ENCODE results near the gene ANGPTL8. TPM values are rescaled to one million over a fixed set of nuclear protein-coding genes. Genes with fewer than 3 reads are reported as not detected.

Gene ANGPTL8
- total and polyA plus RNA-seq, 2 of the 4 experiments (the other 2 are of a cell fraction): not detected

- Histone ChIP-seq H2BK5ac (ENCODE audit: low read depth, low read length, poor library complexity, severe bottlenecking) (no peak overlapping the region), H2AFZ (replicated peaks; ENCODE audit: low read length, poor library complexity) (no peak overlapping the region), H2BK20ac (ENCODE audit: low read depth, low read length) (no peak overlapping the region), H3K18ac (ENCODE audit: low read depth, low read length) (no peak overlapping the region), H3K4me2 (ENCODE audit: low read depth, low read length) (no peak overlapping the region), H2AK9ac (replicated peaks; ENCODE audit: low read depth, low read length, poor library complexity) (no peak overlapping the region), H3K56ac (ENCODE audit: extremely low read depth, insufficient read depth, low read length) (no peak overlapping the region), H3K9me3 (ENCODE audit: control insufficient read depth, insufficient read depth, low read length) (no peaks in the 10 kb centered on the region), H3K27me3 (ENCODE audit: control insufficient read depth, insufficient read depth, low read length) (no peaks in the 10 kb centered on the region), H3K9ac (ENCODE audit: low read depth, low read length) (no peak overlapping the region), H2AK5ac (ENCODE audit: low read depth, low read length) (no peak overlapping the region), H4K91ac (ENCODE audit: insufficient read depth, low read depth, low read length) (no peak overlapping the region), H3K4me1 (ENCODE audit: control insufficient read depth, insufficient read depth, low read length) (peaks cover 13% of the 10 kb centered on the region), H4K20me1 (ENCODE audit: insufficient read depth, low read length) (peaks cover 19% of the 10 kb centered on the region; the same call in 1 of the 2 replicates), H3K4me3 (ENCODE audit: insufficient read depth, low read depth, low read length) (no peak overlapping the region), H4K8ac (ENCODE audit: low read depth in 2 of 2, low read length in 2 of 2) (no peak overlapping the region), H3K79me1 (ENCODE audit: low read depth in 1 of 2, low read length in 2 of 2) (peaks cover 8 to 17% of the 10 kb centered on the region in 2 experiments; a peak in 3 of 4 replicates), H2BK15ac (ENCODE audit: low read depth, low read length) (no peak overlapping the region; the same call in 2 of the 3 replicates), H3K14ac (replicated peaks; ENCODE audit: low read depth, low read length) (no peak overlapping the region), H4K5ac (ENCODE audit: low read depth, low read length) (no peak overlapping the region), H2BK120ac (ENCODE audit: low read depth, low read length) (no peak overlapping the region), H3K4ac (ENCODE audit: low read depth, low read length) (no peak overlapping the region), H3K27ac (ENCODE audit: insufficient read depth, low read length) (no peak overlapping the region), H3K36me3 (ENCODE audit: control insufficient read depth, insufficient read depth, low read length) (peaks cover 21% of the 10 kb centered on the region; the same call in 1 of the 2 replicates), H3K23ac (ENCODE audit: low read depth, low read length) (no peak overlapping the region), H3K9me1 (ENCODE audit: insufficient read depth, low read length) (peaks cover 27% of the 10 kb centered on the region)
- DNase-seq: no peak
- in situ Hi-C loops (cut with MboI; ENCODE audit: low sequenced_read_pairs) (loop anchor here (10.0 kb wide), 1 partner anchor 171 kb away; no protein-coding TSS in a partner anchor), intact Hi-C loops (cut with micrococcal nuclease) (no loop called here), dilution Hi-C loops (cut with HindIII; ENCODE audit: low sequenced_read_pairs, unreplicated experiment) (no loop called here)
- ATAC-seq (ENCODE audit: low read depth): no peak
- BruUV-seq (replicated peaks): no TSS peak
- no peak for TF ChIP-seq CEBPB (IDR thresholded peaks at IDR 0.05; ENCODE audit: low read depth, low read length)
- TF ChIP-seq RAD21 (IDR thresholded peaks at IDR 0.05; ENCODE audit: low read length): no peak
- TF ChIP-seq MAZ (IDR thresholded peaks at IDR 0.05; ENCODE audit: borderline replicate concordance, low read depth, low read length): no peak
- no peak for TF ChIP-seq BHLHE40 (IDR thresholded peaks at IDR 0.05; ENCODE audit: low read depth, low read length)
- no peak for TF ChIP-seq CHD1 (IDR thresholded peaks at IDR 0.05; ENCODE audit: low read depth, low read length)
- TF ChIP-seq MAFK (IDR thresholded peaks at IDR 0.05; ENCODE audit: low read depth, low read length): no peak
- no peak for TF ChIP-seq SMC3 (IDR thresholded peaks at IDR 0.05; ENCODE audit: low read depth, low read length)
- no peak for TF ChIP-seq CTCF (conservative IDR thresholded peaks at IDR 0.05; ENCODE audit: low read depth, low read length)
- TF ChIP-seq USF2 (IDR thresholded peaks at IDR 0.05; ENCODE audit: low read depth, low read length): no peak
- TF ChIP-seq ELK1 (IDR thresholded peaks at IDR 0.05; ENCODE audit: borderline replicate concordance, low read depth, low read length): no peak
- TF ChIP-seq NFE2L2 (IDR thresholded peaks at IDR 0.05; ENCODE audit: low read depth, low read length): no peak
- POLR2A ChIA-PET (ENCODE audit: unreplicated experiment): no interaction called here
- CTCF ChIA-PET: no interaction called here
- no CpG with 5 or more reads among the region's 9 CpGs for WGBS, 2 experiments (ENCODE audit: extremely low coverage in 2 of 2, insufficient read length in 1 of 2)
Measured at GRCh38 chr19:11205939-11206570, 33.4 kb upstream of the ANGPTL8 start.

All from IMR-90 (cell line).